ENCODE measurements around the gene TNN.

TNN gene

GRCh38 chr1:175045519-175045918, 22.1 kb upstream of the TNN start:
- Histone ChIP-seq H3K4me3 (replicated peaks; ENCODE audit: insufficient read depth, low read length) (no peak overlapping the region), H3K27ac (replicated peaks) (no peak overlapping the region), H3K27me3 (ENCODE audit: insufficient read depth, poor library complexity, severe bottlenecking) (no peaks in the 10 kb centered on the region)
- DNase-seq (ENCODE audit: low read depth in 1 of 2, low spot score in 1 of 2): no peak
- no peak for TF ChIP-seq SPI1 (IDR thresholded peaks at IDR 0.05; ENCODE audit: borderline replicate concordance, low read depth)
- no peak for TF ChIP-seq REST (IDR thresholded peaks at IDR 0.05; ENCODE audit: insufficient replicate concordance, low read depth)
- no peak for TF ChIP-seq CTCF (IDR thresholded peaks at IDR 0.05; ENCODE audit: insufficient read depth, low read length)
- TF ChIP-seq GABPA (IDR thresholded peaks at IDR 0.05; ENCODE audit: low read depth): no peak
- TF ChIP-seq POLR2AphosphoS5 (IDR thresholded peaks at IDR 0.05; ENCODE audit: low read depth): no peak

- H3K27me3 ChIP-seq (ENCODE audit: insufficient read depth, poor library complexity, severe bottlenecking): no peaks in the 10 kb centered on the region
- no peak for DNase-seq (ENCODE audit: low read depth in 1 of 2, low spot score in 1 of 2)
- no peak overlapping the region for H3K4me3 ChIP-seq (replicated peaks; ENCODE audit: insufficient read depth, low read length)
- H3K27ac ChIP-seq (replicated peaks): no peak overlapping the region
- TF ChIP-seq REST (IDR thresholded peaks at IDR 0.05; ENCODE audit: insufficient replicate concordance, low read depth) (no peak), GABPA (IDR thresholded peaks at IDR 0.05; ENCODE audit: low read depth) (no peak), CTCF (IDR thresholded peaks at IDR 0.05; ENCODE audit: insufficient read depth, low read length) (no peak), POLR2AphosphoS5 (IDR thresholded peaks at IDR 0.05; ENCODE audit: low read depth) (no peak), SPI1 (IDR thresholded peaks at IDR 0.05; ENCODE audit: borderline replicate concordance, low read depth) (no peak)
Observed at GRCh38 chr1:175050992-175051391, 16.6 kb upstream of the TNN start.

- Histone ChIP-seq H3K4me3 (replicated peaks; ENCODE audit: insufficient read depth, low read length) (no peak overlapping the region), H3K27me3 (ENCODE audit: insufficient read depth, poor library complexity, severe bottlenecking) (no peaks in the 10 kb centered on the region), H3K27ac (replicated peaks) (no peak overlapping the region)
- no peak for DNase-seq (ENCODE audit: low read depth in 1 of 2, low spot score in 1 of 2)
- TF ChIP-seq CTCF (IDR thresholded peaks at IDR 0.05; ENCODE audit: insufficient read depth, low read length) (no peak), POLR2AphosphoS5 (IDR thresholded peaks at IDR 0.05; ENCODE audit: low read depth) (no peak), GABPA (IDR thresholded peaks at IDR 0.05; ENCODE audit: low read depth) (no peak), SPI1 (IDR thresholded peaks at IDR 0.05; ENCODE audit: borderline replicate concordance, low read depth) (no peak), REST (IDR thresholded peaks at IDR 0.05; ENCODE audit: insufficient replicate concordance, low read depth) (no peak)
Observed at GRCh38 chr1:175054736-175055135, 12.9 kb upstream of the TNN start.

Measured in HL-60 (cell line).